HG03354 (cell line): Measurements from ENCODE around the gene SLC1A7.

ENCODE experiments used
- ATAC-seq: cut with Tn5 transposase; IDR thresholded peaks from one replicate; pipeline ENCODE4 v1.9.1; 2021; ENCODE audit warnings: mild to moderate bottlenecking; ENCODE audit not compliant: unreplicated experiment, poor library complexity, severe bottlenecking

The SLC1A7 gene

GRCh38 chr1:53163291-53163768, 20.9 kb upstream of the SLC1A7 start:
- no peak for ATAC-seq

- no peak for ATAC-seq
Observed at GRCh38 chr1:53162621-53163020, 20.2 kb upstream of the SLC1A7 start.

GRCh38 chr1:53160924-53161378, 18.5 kb upstream of the SLC1A7 start:
- ATAC-seq: no peak

GRCh38 chr1:53158900-53159299, 16.5 kb upstream of the SLC1A7 start:
- ATAC-seq: no peak

- ATAC-seq: no peak
Observed at GRCh38 chr1:53156783-53157182, 14.3 kb upstream of the SLC1A7 start.

GRCh38 chr1:53155945-53156344, 13.5 kb upstream of the SLC1A7 start:
- ATAC-seq: no peak

- ATAC-seq: no peak
Observed at GRCh38 chr1:53155534-53155933, 13.1 kb upstream of the SLC1A7 start.

- no peak for ATAC-seq
Observed at GRCh38 chr1:53154859-53155438, 12.5 kb upstream of the SLC1A7 start.

GRCh38 chr1:53153752-53154151, 11.3 kb upstream of the SLC1A7 start:
- no peak for ATAC-seq

- no peak for ATAC-seq
Observed at GRCh38 chr1:53148123-53148522, 5.7 kb upstream of the SLC1A7 start.

GRCh38 chr1:53147174-53147573, 4.7 kb upstream of the SLC1A7 start:
- no peak for ATAC-seq

GRCh38 chr1:53145942-53146708, 3.7 kb upstream of the SLC1A7 start:
- no peak for ATAC-seq

GRCh38 chr1:53145619-53145941, 3.1 kb upstream of the SLC1A7 start:
- ATAC-seq: no peak

- no peak for ATAC-seq
Observed at GRCh38 chr1:53145051-53145600, 2.7 kb upstream of the SLC1A7 start.

- ATAC-seq: no peak
Observed at GRCh38 chr1:53144201-53144600, 1.8 kb upstream of the SLC1A7 start.

GRCh38 chr1:53143527-53143926, 1.1 kb upstream of the SLC1A7 start:
- no peak for ATAC-seq

- ATAC-seq: no peak
Observed at GRCh38 chr1:53141487-53142055, 867 bp downstream of the SLC1A7 start.

- ATAC-seq: no peak
Observed at GRCh38 chr1:53140451-53140850, 2.0 kb downstream of the SLC1A7 start.

- ATAC-seq: no peak
Observed at GRCh38 chr1:53139951-53140361, 2.5 kb downstream of the SLC1A7 start.

GRCh38 chr1:53138991-53139884, 3.2 kb downstream of the SLC1A7 start:
- ATAC-seq: no peak
